GM18868 (cell line): ENCODE results near the gene CAP2.

Source experiments
- ATAC-seq: cut with Tn5 transposase; IDR thresholded peaks from one replicate; pipeline ENCODE4 v1.9.1; 2021; ENCODE audit warnings: mild to moderate bottlenecking, moderate library complexity; ENCODE audit not compliant: unreplicated experiment

The CAP2 gene

GRCh38 chr6:17392978-17393891 is at the start of gene CAP2:
Gene CAP2, plus strand, starts transcription at chr6:17393595. Its CDS starts 27,961 bp downstream, at chr6:17421556.
- ATAC-seq, result no peak

GRCh38 chr6:17347012-17347411 is 46.4 kb upstream of the CAP2 start:
- ATAC-seq, result no peak

GRCh38 chr6:17349427-17349826 is 44.0 kb upstream of the CAP2 start:
- ATAC-seq, result no peak

GRCh38 chr6:17352302-17352701 is 41.1 kb upstream of the CAP2 start:
- no peak for ATAC-seq

- no peak for ATAC-seq
Observed at GRCh38 chr6:17353440-17354175, 39.8 kb upstream of the CAP2 start.

- ATAC-seq, result no peak
Observed at GRCh38 chr6:17354700-17355403, 38.5 kb upstream of the CAP2 start.

GRCh38 chr6:17355404-17355774 is 38.0 kb upstream of the CAP2 start:
- no peak for ATAC-seq

GRCh38 chr6:17358515-17358914 is 34.9 kb upstream of the CAP2 start:
- ATAC-seq, result no peak

- ATAC-seq, result no peak
Observed at GRCh38 chr6:17360564-17360963, 32.8 kb upstream of the CAP2 start.

GRCh38 chr6:17361013-17361412 is 32.4 kb upstream of the CAP2 start:
- ATAC-seq, result no peak

- no peak for ATAC-seq
Observed at GRCh38 chr6:17365961-17366360, 27.4 kb upstream of the CAP2 start.

GRCh38 chr6:17367868-17368267 is 25.5 kb upstream of the CAP2 start:
- no peak for ATAC-seq

- ATAC-seq, result no peak
Observed at GRCh38 chr6:17381424-17382147, 11.8 kb upstream of the CAP2 start.

GRCh38 chr6:17385660-17386059 is 7.7 kb upstream of the CAP2 start:
- no peak for ATAC-seq

GRCh38 chr6:17388365-17388764 is 5.0 kb upstream of the CAP2 start:
- no peak for ATAC-seq

GRCh38 chr6:17389274-17389847 is 4.0 kb upstream of the CAP2 start:
- no peak for ATAC-seq

- no peak for ATAC-seq
Observed at GRCh38 chr6:17390276-17390675, 3.1 kb upstream of the CAP2 start.

- ATAC-seq, result no peak
Observed at GRCh38 chr6:17391976-17392375, 1.4 kb upstream of the CAP2 start.

GRCh38 chr6:17393892-17394631 is 667 bp downstream of the CAP2 start:
- ATAC-seq, result no peak

GRCh38 chr6:17395112-17395511 is 1.7 kb downstream of the CAP2 start:
- no peak for ATAC-seq
